Measurements from ENCODE around the gene TMC1.

DNA sequence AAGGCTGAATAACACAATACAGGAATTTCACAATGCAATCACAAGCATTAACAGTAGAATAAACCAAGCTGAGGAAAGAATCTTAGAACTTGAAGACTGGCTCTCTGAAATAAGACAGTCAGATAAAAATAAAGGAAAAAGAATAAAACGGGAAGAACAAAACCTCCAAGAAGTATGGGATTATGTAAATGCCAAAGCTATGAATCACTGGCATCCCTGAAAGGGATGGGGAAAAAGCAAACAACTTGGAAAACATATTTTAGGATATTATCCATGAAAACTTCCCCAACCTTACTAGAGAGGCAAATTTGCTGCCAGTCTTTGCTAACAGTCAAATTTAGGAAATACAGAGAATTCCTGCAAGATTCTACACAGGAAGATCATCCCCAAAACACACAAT is 273.5 kb downstream of the TMC1 start:
- TF ChIP-seq RAD21 (IDR thresholded peaks at IDR 0.05; ENCODE audit: insufficient read depth, low read depth, low read length) (no peak), PAX8 (IDR thresholded peaks at IDR 0.05) (no peak)

Data from GM12878 (cell line).